ENCODE results near the gene MUSTN1.

MUSTN1 gene

DNA sequence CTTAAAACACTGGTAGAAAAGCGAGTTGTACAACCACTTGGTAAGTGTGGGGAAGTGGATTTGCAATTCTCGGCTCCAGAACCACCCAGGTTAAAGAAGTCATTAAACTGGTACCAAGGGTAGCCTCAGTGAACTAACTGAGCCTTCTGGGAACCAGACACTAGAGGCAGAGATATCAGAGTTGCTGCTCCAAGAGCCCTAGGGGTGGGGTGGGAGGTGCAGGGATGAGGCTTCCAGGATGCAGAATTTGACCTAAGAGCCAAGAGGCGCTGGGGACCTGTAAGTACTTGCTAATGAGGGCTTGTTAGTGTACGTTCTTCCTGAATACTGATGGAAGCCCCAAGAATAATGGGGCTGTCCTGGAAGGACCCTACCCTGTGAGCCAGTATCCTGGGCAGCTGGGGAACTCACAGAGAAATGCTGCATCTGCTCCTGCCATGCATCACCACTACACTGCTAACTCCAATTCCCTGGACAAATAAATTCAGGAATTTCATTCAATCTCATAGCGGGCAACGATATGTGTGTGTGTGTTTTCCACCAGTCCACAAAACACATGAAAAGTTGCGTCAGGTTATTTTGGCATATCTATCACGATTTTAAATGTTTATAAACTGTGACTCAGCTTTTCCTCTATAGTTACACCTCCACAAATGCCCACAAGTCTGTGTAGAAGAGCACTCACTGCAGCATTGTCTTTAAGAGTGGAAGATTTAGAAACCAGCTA, 38.8 kb upstream of the MUSTN1 start:
- Histone ChIP-seq H3K36me3 (peaks cover 0 to under 1% (median 0%) of the 10 kb centered on the region in 3 donors), H3K9me3 (no peaks in the 10 kb centered on the region), H3K4me1 (peaks cover 0 to 26% (median 4%) of the 10 kb centered on the region in 4 donors), H3K27ac (no peak overlapping the region), H3K27me3 (no peaks in the 10 kb centered on the region), H3K4me3 (no peak overlapping the region)
- TF ChIP-seq, protein P1, sequence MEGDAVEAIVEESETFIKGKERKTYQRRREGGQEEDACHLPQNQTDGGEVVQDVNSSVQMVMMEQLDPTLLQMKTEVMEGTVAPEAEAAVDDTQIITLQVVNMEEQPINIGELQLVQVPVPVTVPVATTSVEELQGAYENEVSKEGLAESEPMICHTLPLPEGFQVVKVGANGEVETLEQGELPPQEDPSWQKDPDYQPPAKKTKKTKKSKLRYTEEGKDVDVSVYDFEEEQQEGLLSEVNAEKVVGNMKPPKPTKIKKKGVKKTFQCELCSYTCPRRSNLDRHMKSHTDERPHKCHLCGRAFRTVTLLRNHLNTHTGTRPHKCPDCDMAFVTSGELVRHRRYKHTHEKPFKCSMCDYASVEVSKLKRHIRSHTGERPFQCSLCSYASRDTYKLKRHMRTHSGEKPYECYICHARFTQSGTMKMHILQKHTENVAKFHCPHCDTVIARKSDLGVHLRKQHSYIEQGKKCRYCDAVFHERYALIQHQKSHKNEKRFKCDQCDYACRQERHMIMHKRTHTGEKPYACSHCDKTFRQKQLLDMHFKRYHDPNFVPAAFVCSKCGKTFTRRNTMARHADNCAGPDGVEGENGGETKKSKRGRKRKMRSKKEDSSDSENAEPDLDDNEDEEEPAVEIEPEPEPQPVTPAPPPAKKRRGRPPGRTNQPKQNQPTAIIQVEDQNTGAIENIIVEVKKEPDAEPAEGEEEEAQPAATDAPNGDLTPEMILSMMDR (IDR thresholded peaks at IDR 0.05) = no peak
- intact Hi-C loops (cut with DNase I; ENCODE audit: low total_unique reads) = no loop called here
- no peak for DNase-seq

DNA sequence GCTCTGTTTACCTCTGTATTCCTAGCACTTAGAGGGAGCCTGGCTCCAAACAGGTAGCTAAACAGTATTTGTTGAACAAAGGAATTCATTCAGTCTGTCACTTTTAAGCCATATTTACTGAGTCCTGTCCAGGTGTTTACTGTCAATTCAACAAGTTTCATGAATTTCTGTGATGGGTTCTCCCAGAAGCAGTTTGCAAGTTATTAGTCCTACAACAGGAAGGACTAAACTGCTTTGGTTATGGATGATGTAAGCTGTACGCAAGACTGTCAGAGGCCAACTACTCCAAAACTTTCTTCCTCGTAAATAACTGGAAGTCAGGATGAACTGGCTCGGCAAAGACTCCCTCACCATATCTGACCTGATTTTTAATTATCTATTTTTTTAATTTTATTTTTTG, 37.4 kb upstream of the MUSTN1 start:
- DNase-seq = no peak
- Histone ChIP-seq H3K9me3 (no peaks in the 10 kb centered on the region), H3K27me3 (no peaks in the 10 kb centered on the region), H3K36me3 (peaks cover 0 to 5% (median 0%) of the 10 kb centered on the region in 3 donors), H3K4me1 (peaks cover 0 to 26% (median 4%) of the 10 kb centered on the region in 4 donors), H3K27ac (no peak overlapping the region), H3K4me3 (no peak overlapping the region)
- TF ChIP-seq, protein P1 (IDR thresholded peaks at IDR 0.05) = no peak
- intact Hi-C loops (cut with DNase I; ENCODE audit: low total_unique reads) = no loop called here

DNA sequence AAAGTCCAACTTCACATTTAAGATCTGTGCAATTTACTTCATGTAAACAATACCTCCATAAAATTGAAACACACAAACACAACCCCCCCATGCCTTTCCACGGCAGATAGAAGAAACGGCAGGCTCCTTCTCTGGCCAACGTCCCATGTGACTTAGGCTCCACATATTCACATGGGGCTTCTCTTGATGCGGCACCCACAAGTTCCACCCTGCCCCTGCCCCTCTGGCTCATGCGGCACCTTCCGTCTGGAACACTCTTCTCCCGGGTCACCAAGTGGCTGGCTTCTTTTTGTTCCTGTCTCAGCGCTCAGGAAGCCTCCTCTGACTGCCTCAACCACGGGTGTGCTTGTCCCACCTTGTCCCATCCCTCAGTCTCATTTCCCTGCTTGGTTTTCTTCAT, 36.9 kb upstream of the MUSTN1 start:
- Histone ChIP-seq H3K4me3 (no peak overlapping the region), H3K27me3 (no peaks in the 10 kb centered on the region), H3K4me1 (peaks cover 0 to 26% (median 4%) of the 10 kb centered on the region in 4 donors), H3K27ac (no peak overlapping the region), H3K9me3 (no peaks in the 10 kb centered on the region), H3K36me3 (peaks cover 0 to 5% (median 0%) of the 10 kb centered on the region in 3 donors)
- intact Hi-C loops (cut with DNase I; ENCODE audit: low total_unique reads) = no loop called here
- TF ChIP-seq, protein P1 (IDR thresholded peaks at IDR 0.05) = no peak
- no peak for DNase-seq

DNA sequence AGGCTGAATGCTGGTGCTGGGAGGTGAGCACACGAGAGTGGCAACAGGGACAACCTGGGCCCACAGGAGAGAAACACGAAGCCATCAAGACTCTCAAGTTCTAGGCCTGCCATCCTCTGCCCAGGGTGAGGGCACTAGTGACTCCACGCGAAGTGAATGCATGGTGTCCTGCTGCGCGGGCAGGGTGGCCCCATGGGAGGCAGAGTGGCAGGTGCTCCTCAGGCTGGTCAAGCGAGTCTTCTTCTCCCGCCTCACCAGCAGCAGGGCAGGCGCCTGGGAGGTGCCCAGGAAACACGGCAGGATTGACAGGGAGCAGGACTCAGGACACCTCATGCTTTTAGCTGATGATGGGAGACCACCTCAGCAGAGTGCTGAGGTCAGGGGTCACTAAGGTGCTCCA, 35.7 kb upstream of the MUSTN1 start:
- DNase-seq = no peak
- Histone ChIP-seq H3K27me3 (no peaks in the 10 kb centered on the region), H3K9me3 (no peaks in the 10 kb centered on the region), H3K4me3 (no peak overlapping the region), H3K27ac (no peak overlapping the region), H3K36me3 (peaks cover 0 to 5% (median 0%) of the 10 kb centered on the region in 3 donors), H3K4me1 (peaks cover 0 to 18% (median 2%) of the 10 kb centered on the region in 4 donors)
- TF ChIP-seq, protein P1 (IDR thresholded peaks at IDR 0.05) = no peak
- intact Hi-C loops (cut with DNase I; ENCODE audit: low total_unique reads) = no loop called here

DNA sequence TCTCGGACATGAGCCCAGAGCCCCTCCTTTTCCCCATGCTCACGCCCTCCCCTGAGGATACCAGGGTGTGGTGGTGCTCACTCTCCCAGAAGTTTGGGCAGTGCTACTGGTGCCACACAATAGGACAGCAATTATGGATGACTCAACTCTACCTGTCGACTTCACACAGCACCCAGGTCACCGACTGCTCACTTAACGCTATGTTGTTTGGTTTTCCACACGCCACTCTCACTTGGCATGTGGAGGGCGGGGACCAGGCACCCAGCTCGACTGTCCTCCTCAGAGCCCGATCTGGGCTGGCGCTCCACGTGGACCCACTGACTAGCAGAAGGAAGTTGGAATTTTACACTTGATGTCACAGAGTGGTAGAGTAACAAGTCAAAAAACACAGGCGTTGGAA, 31.6 kb upstream of the MUSTN1 start:
- TF ChIP-seq, protein P1 (IDR thresholded peaks at IDR 0.05) = no peak
- intact Hi-C loops (cut with DNase I; ENCODE audit: low total_unique reads) = no loop called here
- DNase-seq = no peak

More for the DNA sequence above, 31.6 kb upstream of the MUSTN1 start:
- Histone ChIP-seq H3K27me3 (no peaks in the 10 kb centered on the region), H3K9me3 (no peaks in the 10 kb centered on the region), H3K36me3 (peaks cover 0 to 5% (median 5%) of the 10 kb centered on the region in 3 donors), H3K4me3 (no peak overlapping the region), H3K4me1 (no peaks in the 10 kb centered on the region), H3K27ac (no peak overlapping the region)

All from tibial artery (tissue), 4 donors.